ENCODE measurements around the gene TSPAN18. TPM values are rescaled to one million over a fixed set of nuclear protein-coding genes. Genes with fewer than 3 reads are reported as not detected.
A peak's percentile ranks its signal among the peaks of the same experiment; 100 is the strongest.

Gene TSPAN18
- total and polyA plus RNA-seq, 2 experiments from 2014 or later: 0.20 to 0.54 TPM

DNA sequence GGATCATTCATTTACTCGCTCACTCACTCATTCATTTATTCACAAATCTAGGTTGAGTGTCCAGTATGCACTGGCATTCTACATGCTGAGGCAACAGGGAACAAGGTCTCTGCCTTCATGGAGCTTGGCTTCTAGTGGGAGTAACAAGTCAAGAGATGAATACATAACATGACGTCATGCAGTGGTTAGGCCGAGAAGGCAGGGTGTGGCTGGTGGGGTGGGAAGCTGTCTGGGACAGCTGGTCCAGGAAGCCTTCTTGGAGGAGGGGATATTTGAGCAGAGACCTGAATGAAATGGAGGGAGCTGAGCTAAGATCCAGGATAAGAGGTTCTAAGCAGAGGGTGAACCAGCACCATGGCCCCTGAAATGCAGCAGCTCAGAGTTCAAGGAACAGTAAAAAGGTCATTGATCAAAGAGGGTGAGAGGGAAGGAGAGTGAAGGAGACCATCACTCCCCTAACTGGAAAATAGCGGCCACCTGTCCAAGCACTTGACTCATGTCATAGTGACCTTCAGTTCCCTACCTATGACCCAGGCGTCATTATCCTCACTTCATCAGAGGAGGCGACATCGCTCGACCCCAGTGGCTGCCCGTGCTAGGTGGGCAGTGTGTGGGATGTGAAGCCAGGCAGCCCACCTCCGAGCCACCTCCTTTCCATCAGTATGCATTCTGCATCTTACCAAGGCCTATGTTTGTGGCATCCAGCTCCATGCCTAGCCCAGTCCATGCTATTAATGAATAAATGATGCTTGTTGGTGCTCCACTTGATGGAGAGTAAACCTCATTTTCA lies 105.0 kb downstream of the TSPAN18 start:
- H4K20me1 ChIP-seq (ENCODE audit: insufficient read depth): no peaks in the 10 kb centered on the region
- no peaks in the 10 kb centered on the region for H3K9me3 ChIP-seq (ENCODE audit: low read depth)
- peaks cover 19% of the 10 kb centered on the region; the same call in 1 of the 2 replicates for H3K27me3 ChIP-seq (replicated peaks; ENCODE audit: insufficient read depth)
- H3F3A ChIP-seq (ENCODE audit: insufficient read depth): no peaks in the 10 kb centered on the region
- peak; percentile 27 for DNase-seq
- WGBS, 2 experiments (ENCODE audit: low coverage in 1 of 2, low lambda C conversion rate in 2 of 2, missing lambda C conversion rate in 2 of 2): 80 to 83% methylated on average over 10 of the region's 10 CpGs
- no peak overlapping the region for H3K9ac ChIP-seq
- no peak overlapping the region for H2AFZ ChIP-seq
- H3K4me1 ChIP-seq (ENCODE audit: insufficient read depth): no peaks in the 10 kb centered on the region
- H3K4me2 ChIP-seq (ENCODE audit: unreplicated experiment): no peak overlapping the region
- in situ Hi-C loops (cut with MboI): no loop called here
- no peak overlapping the region for H3K4me3 ChIP-seq
- H3K79me2 ChIP-seq (ENCODE audit: insufficient read depth): no peaks in the 10 kb centered on the region
- no peak for TF ChIP-seq EZH2 (IDR thresholded peaks at IDR 0.05; ENCODE audit: insufficient read depth, poor library complexity, severe bottlenecking)
- no peak for TF ChIP-seq EZH2phosphoT487 (IDR thresholded peaks at IDR 0.05; ENCODE audit: insufficient read depth, low read depth)
- no peaks in the 10 kb centered on the region for H3K9me2 ChIP-seq (ENCODE audit: insufficient read depth)
- H3K27ac ChIP-seq: no peak overlapping the region
- no peaks in the 10 kb centered on the region for H3K36me3 ChIP-seq (ENCODE audit: low read depth)

DNA sequence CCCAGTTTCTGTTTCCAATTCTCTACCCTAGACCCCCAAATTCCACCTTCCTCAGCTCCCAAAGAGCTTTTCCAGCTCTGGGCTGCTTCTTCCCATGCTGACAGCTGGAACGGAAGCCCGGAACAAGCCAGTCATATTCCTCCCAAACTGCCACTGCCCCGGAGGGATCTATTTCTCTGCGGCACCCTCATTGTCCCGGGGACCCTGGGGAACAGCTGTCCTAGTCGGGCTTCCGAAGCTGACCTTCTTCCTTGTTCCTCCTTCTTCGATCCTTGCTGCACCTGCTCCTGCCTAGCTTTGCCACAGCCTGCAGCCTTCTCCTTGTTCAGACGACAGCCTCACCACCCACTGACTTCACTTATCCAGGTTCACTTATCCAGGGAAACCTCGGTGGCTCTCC lies 105.7 kb downstream of the TSPAN18 start:
- no peak overlapping the region for H3K9ac ChIP-seq
- H3K4me2 ChIP-seq (ENCODE audit: unreplicated experiment): no peak overlapping the region
- no peak for DNase-seq
- H3K4me3 ChIP-seq: no peak overlapping the region
- H3K79me2 ChIP-seq (ENCODE audit: insufficient read depth): no peaks in the 10 kb centered on the region
- no peak overlapping the region for H2AFZ ChIP-seq
- H3K9me2 ChIP-seq (ENCODE audit: insufficient read depth): no peaks in the 10 kb centered on the region
- in situ Hi-C loops (cut with MboI): no loop called here
- TF ChIP-seq EZH2 (IDR thresholded peaks at IDR 0.05; ENCODE audit: insufficient read depth, poor library complexity, severe bottlenecking): no peak
- TF ChIP-seq EZH2phosphoT487 (IDR thresholded peaks at IDR 0.05; ENCODE audit: insufficient read depth, low read depth): no peak
- H3K36me3 ChIP-seq (ENCODE audit: low read depth): no peaks in the 10 kb centered on the region
- no peaks in the 10 kb centered on the region for H3K9me3 ChIP-seq (ENCODE audit: low read depth)
- WGBS, 2 experiments (ENCODE audit: low coverage in 1 of 2, low lambda C conversion rate in 2 of 2, missing lambda C conversion rate in 2 of 2): 88 to 90% methylated on average over 10 of the region's 10 CpGs
- H3F3A ChIP-seq (ENCODE audit: insufficient read depth): peaks cover 5% of the 10 kb centered on the region; the same call in 1 of the 2 replicates
- no peak overlapping the region for H3K27ac ChIP-seq
- H4K20me1 ChIP-seq (ENCODE audit: insufficient read depth): no peaks in the 10 kb centered on the region
- peaks cover 19% of the 10 kb centered on the region; the same call in 1 of the 2 replicates for H3K27me3 ChIP-seq (replicated peaks; ENCODE audit: insufficient read depth)
- H3K4me1 ChIP-seq (ENCODE audit: insufficient read depth): peaks cover 6% of the 10 kb centered on the region

GRCh38 chr11:44833221-44833876 lies 106.6 kb downstream of the TSPAN18 start:
- Histone ChIP-seq H3K9ac (no peak overlapping the region), H3K27me3 (replicated peaks; ENCODE audit: insufficient read depth) (peaks cover 19% of the 10 kb centered on the region; the same call in 1 of the 2 replicates), H3K9me2 (ENCODE audit: insufficient read depth) (no peaks in the 10 kb centered on the region), H3K79me2 (ENCODE audit: insufficient read depth) (no peaks in the 10 kb centered on the region), H3K4me2 (ENCODE audit: unreplicated experiment) (no peak overlapping the region), H2AFZ (no peak overlapping the region), H3F3A (ENCODE audit: insufficient read depth) (peaks cover 12% of the 10 kb centered on the region; the same call in 1 of the 2 replicates), H3K9me3 (ENCODE audit: low read depth) (no peaks in the 10 kb centered on the region), H3K4me1 (ENCODE audit: insufficient read depth) (peaks cover 13% of the 10 kb centered on the region), H4K20me1 (ENCODE audit: insufficient read depth) (no peaks in the 10 kb centered on the region), H3K27ac (no peak overlapping the region), H3K4me3 (no peak overlapping the region), H3K36me3 (ENCODE audit: low read depth) (no peaks in the 10 kb centered on the region)
- DNase-seq: no peak
- WGBS, 2 experiments (ENCODE audit: low coverage in 1 of 2, low lambda C conversion rate in 2 of 2, missing lambda C conversion rate in 2 of 2): 74 to 77% methylated on average over 6 of the region's 6 CpGs
- TF ChIP-seq EZH2 (IDR thresholded peaks at IDR 0.05; ENCODE audit: insufficient read depth, poor library complexity, severe bottlenecking): no peak
- no peak for TF ChIP-seq EZH2phosphoT487 (IDR thresholded peaks at IDR 0.05; ENCODE audit: insufficient read depth, low read depth)
- in situ Hi-C loops (cut with MboI): no loop called here

DNA sequence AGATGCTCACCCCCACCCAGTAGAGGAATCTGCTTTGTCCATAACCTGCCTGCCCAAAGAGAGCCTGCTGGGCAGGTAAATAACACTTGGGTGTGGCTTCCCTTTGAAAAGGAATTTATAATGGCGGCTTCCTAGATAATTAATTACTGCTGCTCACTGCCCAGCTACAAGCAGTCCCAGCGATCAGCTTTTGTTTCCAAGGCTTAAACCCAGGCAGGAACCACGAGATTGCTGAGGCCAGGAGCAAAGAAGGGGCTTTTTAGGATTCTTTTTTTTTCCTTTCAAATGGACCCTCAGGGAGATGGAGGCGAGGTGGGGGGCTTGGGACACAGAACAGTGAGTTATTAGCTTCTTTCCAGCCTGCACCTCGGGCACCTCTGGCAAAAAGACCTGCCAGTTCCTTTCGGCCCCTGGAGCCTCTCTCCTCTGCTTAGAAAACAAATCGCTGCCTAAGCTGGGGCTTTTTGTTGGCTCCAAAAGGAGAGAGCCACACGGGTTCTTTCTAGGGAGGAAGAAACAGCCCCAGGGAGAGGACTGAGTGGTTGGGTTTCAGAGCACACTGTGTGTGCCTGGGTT lies 107.2 kb downstream of the TSPAN18 start:
- H3K27me3 ChIP-seq (replicated peaks; ENCODE audit: insufficient read depth): peaks cover 19% of the 10 kb centered on the region; the same call in 1 of the 2 replicates
- H3K4me2 ChIP-seq (ENCODE audit: unreplicated experiment): no peak overlapping the region
- no peak overlapping the region for H3K9ac ChIP-seq
- TF ChIP-seq EZH2phosphoT487 (IDR thresholded peaks at IDR 0.05; ENCODE audit: insufficient read depth, low read depth): no peak
- TF ChIP-seq EZH2 (IDR thresholded peaks at IDR 0.05; ENCODE audit: insufficient read depth, poor library complexity, severe bottlenecking): no peak
- H2AFZ ChIP-seq: no peak overlapping the region
- H3K4me1 ChIP-seq (ENCODE audit: insufficient read depth): peaks cover 13% of the 10 kb centered on the region
- H3K9me2 ChIP-seq (ENCODE audit: insufficient read depth): no peaks in the 10 kb centered on the region
- no peaks in the 10 kb centered on the region for H3K9me3 ChIP-seq (ENCODE audit: low read depth)
- no peak overlapping the region for H3K27ac ChIP-seq
- H3F3A ChIP-seq (ENCODE audit: insufficient read depth): peaks cover 12% of the 10 kb centered on the region; the same call in 1 of the 2 replicates
- no peaks in the 10 kb centered on the region for H3K79me2 ChIP-seq (ENCODE audit: insufficient read depth)
- H4K20me1 ChIP-seq (ENCODE audit: insufficient read depth): no peaks in the 10 kb centered on the region
- H3K36me3 ChIP-seq (ENCODE audit: low read depth): no peaks in the 10 kb centered on the region
- 36 to 40% methylated on average over 8 of the region's 8 CpGs for WGBS, 2 experiments (ENCODE audit: low coverage in 1 of 2, low lambda C conversion rate in 2 of 2, missing lambda C conversion rate in 2 of 2)
- in situ Hi-C loops (cut with MboI): no loop called here
- no peak overlapping the region for H3K4me3 ChIP-seq
- no peak for DNase-seq

Data from GM23248 (cell line).